K562 (cell line): Measurements from ENCODE around the gene SDC1. TPM values are rescaled to one million over a fixed set of nuclear protein-coding genes. Genes with fewer than 3 reads are reported as not detected.
A peak's percentile ranks its signal among the peaks of the same experiment; 100 is the strongest.

Experiments
- ATF6 ChIP-seq: sonication (generic); formaldehyde crosslinking; IDR thresholded peaks from 2 replicates; pipeline ENCODE4 v1.4.0; 2020; ENCODE audit warnings: mild to moderate bottlenecking, missing genetic modification reagents
- CBFA2T3 ChIP-seq: fragments of 450-650 bp; IDR thresholded peaks from 2 replicates; pipeline ENCODE4 v1.6.1; 2017
- CEBPB ChIP-seq: fragments of 450-650 bp; IDR thresholded peaks from 2 replicates; pipeline ENCODE4 v1.6.1; 2016; ENCODE audit warnings: missing genetic modification characterization, missing compliant biosample characterization
- CSDE1 ChIP-seq, 2 experiments: fragments of 450-650 bp; IDR thresholded peaks; 2 replicates each; pipeline ENCODE4 v1.6.1; 2016; ENCODE audit warnings: mild to moderate bottlenecking in 1 of 2
- KDM1A ChIP-seq, 2 experiments: fragments of 450-650 bp; IDR thresholded peaks; 2 replicates each; pipeline ENCODE4 v1.6.1; 2016; ENCODE audit warnings: mild to moderate bottlenecking in 2 of 2
- KDM2B ChIP-seq: fragments of 250-450 bp; sonication (Bioruptor Pico); IDR thresholded peaks from 2 replicates; pipeline ENCODE4 v1.8.0; 2021; ENCODE audit warnings: mild to moderate bottlenecking, moderate library complexity
- KHSRP ChIP-seq: fragments of 450-650 bp; IDR thresholded peaks from 2 replicates; pipeline ENCODE4 v1.6.1; 2017
- MAFK ChIP-seq: IDR thresholded peaks from 2 replicates; pipeline ENCODE4 v1.6.1; 2011; ENCODE audit warnings: low read length, improper control_type of control experiment
- MAX ChIP-seq: sonication (generic); formaldehyde crosslinking; IDR thresholded peaks from 2 replicates; pipeline ENCODE4 v1.9.0; 2022; ENCODE audit warnings: mild to moderate bottlenecking, missing genetic modification reagents
- MED1 ChIP-seq: sonication (generic); formaldehyde crosslinking; IDR thresholded peaks from 2 replicates; pipeline ENCODE4 v1.8.1; 2023; ENCODE audit warnings: missing genetic modification reagents, borderline replicate concordance
- PKNOX1 ChIP-seq: fragments of 450-650 bp; IDR thresholded peaks from 2 replicates; pipeline ENCODE4 v1.6.1; 2016
- RCOR1 ChIP-seq, 2 experiments: IDR thresholded peaks; 2 replicates each; pipeline ENCODE4 v1.6.1; 2012; ENCODE audit warnings: low read depth in 2 of 2, low read length in 2 of 2, borderline replicate concordance in 1 of 2, improper control_type of control experiment in 1 of 2
- U2AF1 ChIP-seq: fragments of 200-400 bp; formaldehyde crosslinking; optimal IDR thresholded peaks from 2 replicates; pipeline ENCODE3; 2017; ENCODE audit warnings: mild to moderate bottlenecking, low read depth, low read length, moderate library complexity
- XRCC3 ChIP-seq: fragments of 450-650 bp; IDR thresholded peaks from 2 replicates; pipeline ENCODE4 v1.6.1; 2017; ENCODE audit warnings: mild to moderate bottlenecking, moderate library complexity
- ZBTB34 ChIP-seq: fragments of 250-450 bp; sonication (Bioruptor Pico); IDR thresholded peaks from 2 replicates; pipeline ENCODE4 v1.8.0; 2021; ENCODE audit warnings: mild to moderate bottlenecking, moderate library complexity
- ZBTB5 ChIP-seq: fragments of 450-650 bp; IDR thresholded peaks from 2 replicates; pipeline ENCODE4 v1.6.1; 2017; ENCODE audit warnings: antibody characterized with exemption
- ZFP30 ChIP-seq: fragments of 250-450 bp; sonication (Bioruptor Pico); IDR thresholded peaks from 2 replicates; pipeline ENCODE4 v1.8.0; 2022; ENCODE audit warnings: moderate library complexity, mild to moderate bottlenecking, inconsistent platforms, borderline replicate concordance
- ZKSCAN1 ChIP-seq: fragments of 150-350 bp; IDR thresholded peaks from 2 replicates; pipeline ENCODE4 v1.6.1; 2016; ENCODE audit warnings: low read depth, low read length
- ZNF347 ChIP-seq: fragments of 450-650 bp; formaldehyde crosslinking; IDR thresholded peaks from 2 replicates; pipeline ENCODE4 v1.4.0; 2020; ENCODE audit warnings: low read depth, mild to moderate bottlenecking, moderate library complexity
- ZNF740 ChIP-seq, 3 experiments: fragments of 200-800 bp in 1 of 3; sonication (Bioruptor generic) in 1 of 3; sonication (generic) in 1 of 3; formaldehyde crosslinking in 1 of 3; IDR thresholded peaks; 2 replicates each; pipeline versions ENCODE4 v1.6.1 to v1.8.0; 2016 to 2022; ENCODE audit warnings: mild to moderate bottlenecking in 2 of 3, missing compliant biosample characterization in 2 of 3, missing genetic modification characterization in 2 of 3, missing genetic modification reagents in 1 of 3
- ZNF785 ChIP-seq: fragments of 250-450 bp; sonication (Bioruptor Pico); IDR thresholded peaks from 2 replicates; pipeline ENCODE4 v1.4.0; 2020; ENCODE audit warnings: mild to moderate bottlenecking
- polyA plus RNA-seq, 8 experiments: library from polyadenylated mRNA; depleted of rRNA in 4 of 8; stranded (reverse) in 5 of 8; unstranded in 3 of 8; fragments of >200 nt; fragmentation: Nextera tagmentation in 2 of 8; fragmentation: Illumina TruSeq in 1 of 8; extraction: Ambion mirVana in 2 of 8; extraction: Trizol in 1 of 8; gene quantifications; 2 replicates each; pipeline versions ENCODE4 v1.2.1 to v1.2.3, GENCODE V29; 2011 to 2014; ENCODE audit warnings: inconsistent platforms in 1 of 8, missing spikeins in 1 of 8
- total RNA-seq, 7 experiments: library from RNA; depleted of rRNA in 6 of 7; stranded (reverse); fragments of >200 nt in 6 of 7; fragmentation: Illumina TruSeq in 2 of 7; extraction: Trizol in 2 of 7; gene quantifications; 2 replicates each; pipeline versions ENCODE4 v1.2.1 to v1.2.3, GENCODE V29; 2011 to 2021; ENCODE audit warnings: low replicate concordance in 1 of 7

The SDC1 gene
- total and polyA plus RNA-seq, 9 of the 15 experiments (the other 6 are each of a cell fraction or from before 2014, with no cell fraction given), result 0.06 to 2.7 (median 0.49) TPM

- TF ChIP-seq ZNF740 (CRISPR knock-in tag; IDR thresholded peaks at IDR 0.05), result no peak
- TF ChIP-seq ZNF740 (tag; IDR thresholded peaks at IDR 0.05), result no peak
- TF ChIP-seq ZKSCAN1, result peak; percentile 49; the same call in 1 of the 2 replicates
- no peak for TF ChIP-seq KHSRP
- no peak; the same call in 1 of the 2 replicates for TF ChIP-seq CEBPB (tag)
- TF ChIP-seq MAFK, result peak; percentile 45; the same call in 1 of the 2 replicates
- TF ChIP-seq MAX (CRISPR knock-in tag), result peak; percentile 20; the same call in 1 of the 2 replicates
- TF ChIP-seq ZFP30 (CRISPR knock-in tag), result no peak
- TF ChIP-seq PKNOX1, result 0 out of 2 replicates have a peak, but pooled peaks have one; percentile 49
- no peak for TF ChIP-seq ZBTB34 (CRISPR knock-in tag)
- no peak for TF ChIP-seq KDM2B (CRISPR knock-in tag)
- TF ChIP-seq U2AF1, result no peak
- TF ChIP-seq ATF6 (CRISPR knock-in tag), result no peak
- TF ChIP-seq XRCC3, result no peak
- TF ChIP-seq RCOR1 (IDR thresholded peaks at IDR 0.05; ENCODE audit: borderline replicate concordance in 1 of 2, low read depth in 2 of 2, low read length in 2 of 2), result peak in 1 of 2 experiments; percentile 52; a peak in 2 of 4 replicates
- TF ChIP-seq ZBTB5, result no peak
- TF ChIP-seq CSDE1 (IDR thresholded peaks at IDR 0.05), result no peak
- 0 out of 2 replicates have a peak, but pooled peaks have one; percentile 13 for TF ChIP-seq CBFA2T3
- TF ChIP-seq ZNF347 (CRISPR knock-in tag), result no peak
- peak in 1 of 2 experiments; percentile 45; a peak in 1 of 4 replicates for TF ChIP-seq KDM1A (IDR thresholded peaks at IDR 0.05)
- no peak for TF ChIP-seq MED1 (CRISPR knock-in tag)
- TF ChIP-seq ZNF785 (CRISPR knock-in tag), result no peak
Measured at GRCh38 chr2:20182241-20182931, 42.5 kb downstream of the SDC1 start (continued).
